Kidney (tissue), 14 donors: ENCODE data around the gene FAM53B. TPM values are rescaled to one million over a fixed set of nuclear protein-coding genes. Genes with fewer than 3 reads are reported as not detected.
A peak's percentile ranks its signal among the peaks of the same experiment; 100 is the strongest.

Experiments
- DNase-seq, 5 donors: peaks; one replicate each; pipeline ENCODE4 v3.0.0-alpha.2; 2013 to 2020
- FAIRE-seq: peaks from 2 replicates; lab custom pipeline; 2012; peaks lifted over from hg19 to GRCh38; lab: Jason Lieb, UNC
- H3K27ac ChIP-seq, 2 donors: one replicate each; pipeline ENCODE4 v1.7.0; 2013; ENCODE audit warnings: low read depth in 2 of 2, low read length in 2 of 2, inconsistent platforms in 1 of 2
- H3K27me3 ChIP-seq: one replicate; pipeline ENCODE4 v1.7.1; 2013; ENCODE audit warnings: low read length, inconsistent platforms; ENCODE audit not compliant: control insufficient read depth, insufficient read depth
- H3K36me3 ChIP-seq, 3 donors: one replicate each; pipeline versions ENCODE4 v1.7.0 to v1.7.1; 2013; ENCODE audit warnings: low read length in 3 of 3, control low read depth in 1 of 3, inconsistent platforms in 1 of 3; ENCODE audit not compliant: insufficient read depth in 3 of 3, control insufficient read depth in 2 of 3
- H3K4me1 ChIP-seq, 3 donors: one replicate each; pipeline versions ENCODE4 v1.7.0 to v1.7.1; 2013; ENCODE audit warnings: low read length in 3 of 3, inconsistent platforms in 1 of 3, low read depth in 1 of 3; ENCODE audit not compliant: control insufficient read depth in 2 of 3, insufficient read depth in 2 of 3
- H3K4me3 ChIP-seq, 3 donors: one replicate each; pipeline versions ENCODE4 v1.7.0 to v1.8.1; 2013; ENCODE audit warnings: low read length in 3 of 3, control low read depth in 1 of 3, inconsistent platforms in 1 of 3
- H3K9ac ChIP-seq, 3 donors: one replicate each; pipeline versions ENCODE4 v1.7.0 to v1.7.1; 2013; ENCODE audit warnings: low read length in 3 of 3, control low read depth in 1 of 3, inconsistent platforms in 1 of 3
- H3K9me3 ChIP-seq, 3 donors: one replicate each; pipeline versions ENCODE4 v1.7.0 to v1.7.1; 2013; ENCODE audit warnings: low read length in 3 of 3, control low read depth in 1 of 3, inconsistent platforms in 1 of 3; ENCODE audit not compliant: control insufficient read depth in 2 of 3, insufficient read depth in 1 of 3
- CTCF ChIP-seq: IDR thresholded peaks from 3 replicates; pipeline ENCODE4 v1.5.1; 2012; ENCODE audit warnings: mild to moderate bottlenecking, moderate library complexity, borderline replicate concordance; ENCODE audit not compliant: insufficient read depth; ENCODE audit errors: extremely low read depth
- intact Hi-C: fragments of 100-400 bp; cut with DNase I; formaldehyde crosslinking; loops from one replicate; pipeline ENCODE4 v1.11.1; 2022
- polyA plus RNA-seq: library from polyadenylated mRNA; stranded (reverse); fragments of 350-450 nt; fragmentation: Illumina TruSeq; extraction: RNeasy Lipid Tissue Mini Kit (QIAGEN cat#74804); gene quantifications from one replicate; pipeline ENCODE4 v1.2.3, GENCODE V29; 2014; ENCODE audit warnings: low read depth, low replicate concordance; ENCODE audit not compliant: insufficient read depth
- total RNA-seq: library from RNA; stranded (reverse); fragmentation: NEBNext Ultra II Directional; extraction: Animal tissue kit (Norgen Biotek cat#: 25700); gene quantifications from one replicate; pipeline ENCODE4 v1.2.1, GENCODE V29; 2021
- donor health status: control.
- donor health status: control.
- donor health status: control.
- donor health status: control.
- donor health status: control.
- donor health status: DM: yes; HTN: yes; CAD: no.
- donor health status: Normal renal cell carcinoma (clear cell type).

The FAM53B gene
- total and polyA plus RNA-seq, 2 donors from 2014 or later, result 11.8 to 30.0 TPM

- FAIRE-seq (no peak), DNase-seq (peak in 3 of 5 donors; percentile 45 to 56 (median 53))
- Histone ChIP-seq H3K27me3 (no peaks in the 10 kb centered on the region), H3K9me3 (no peaks in the 10 kb centered on the region), H3K4me1 (peaks cover 0 to 34% (median 12%) of the 10 kb centered on the region in 3 donors), H3K9ac (peak overlapping the region in 1 of 3 donors; percentile 17), H3K36me3 (peaks cover 0 to 2% (median 0%) of the 10 kb centered on the region in 3 donors), H3K27ac (peak overlapping the region in 1 of 2 donors; percentile 8), H3K4me3 (no peak overlapping the region)
- TF ChIP-seq CTCF, result no peak
- intact Hi-C loops, result no loop called here
Observed at GRCh38 chr10:124627866-124628675, 116.1 kb downstream of the FAM53B start.

- Histone ChIP-seq H3K4me3 (no peak overlapping the region), H3K9ac (no peak overlapping the region), H3K9me3 (no peaks in the 10 kb centered on the region), H3K27ac (no peak overlapping the region), H3K4me1 (peaks cover 0 to 28% (median 12%) of the 10 kb centered on the region in 3 donors), H3K27me3 (no peaks in the 10 kb centered on the region), H3K36me3 (peaks cover 0 to 4% (median 0%) of the 10 kb centered on the region in 3 donors)
- no peak for TF ChIP-seq CTCF
- DNase-seq (no peak), FAIRE-seq (no peak)
- intact Hi-C loops, result no loop called here
Observed at GRCh38 chr10:124626759-124627380, 117.3 kb downstream of the FAM53B start.

GRCh38 chr10:124625831-124626238 is 118.3 kb downstream of the FAM53B start:
- peaks cover 0 to 26% (median 12%) of the 10 kb centered on the region in 3 donors for H3K4me1 ChIP-seq
- DNase-seq (no peak), FAIRE-seq (no peak)
- no peak for TF ChIP-seq CTCF
- H3K9ac ChIP-seq, result no peak overlapping the region
- intact Hi-C loops, result no loop called here
- H3K4me3 ChIP-seq, result no peak overlapping the region
- H3K27me3 ChIP-seq, result no peaks in the 10 kb centered on the region
- H3K36me3 ChIP-seq, result peaks cover 0 to 9% (median 0%) of the 10 kb centered on the region in 3 donors
- H3K27ac ChIP-seq, result no peak overlapping the region
- H3K9me3 ChIP-seq, result no peaks in the 10 kb centered on the region
